ENCODE results near the gene IL4I1. TPM values are rescaled to one million over a fixed set of nuclear protein-coding genes. Genes with fewer than 3 reads are reported as not detected.

The IL4I1 gene
- polyA plus RNA-seq, 3 donors, result 3.2 to 3.5 (median 3.2) TPM

GRCh38 chr19:49866933-49867782, 29.5 kb downstream of the IL4I1 start, which contains the start of gene PNKP:
PNKP (minus strand) TSS chr19:49867576; CDS start chr19:49867204, 372 bp downstream.
- peak in 2 of 3 donors; percentile 82 to 88 for DNase-seq (ENCODE audit: low read depth in 3 of 3, low spot score in 2 of 3)

- DNase-seq (ENCODE audit: low read depth in 3 of 3, low spot score in 2 of 3), result no peak
Measured at GRCh38 chr19:49864890-49865289, 31.8 kb downstream of the IL4I1 start.

GRCh38 chr19:49863935-49864320, 32.8 kb downstream of the IL4I1 start:
- no peak for DNase-seq (ENCODE audit: low read depth in 3 of 3, low spot score in 2 of 3)

GRCh38 chr19:49863254-49863934, 33.3 kb downstream of the IL4I1 start:
- no peak for DNase-seq (ENCODE audit: low read depth in 3 of 3, low spot score in 2 of 3)

GRCh38 chr19:49862391-49863253, 34.1 kb downstream of the IL4I1 start:
- DNase-seq (ENCODE audit: low read depth in 3 of 3, low spot score in 2 of 3), result no peak

GRCh38 chr19:49861541-49862378, 34.9 kb downstream of the IL4I1 start:
- no peak for DNase-seq (ENCODE audit: low read depth in 3 of 3, low spot score in 2 of 3)

GRCh38 chr19:49861107-49861506, 35.6 kb downstream of the IL4I1 start:
- DNase-seq (ENCODE audit: low read depth in 3 of 3, low spot score in 2 of 3), result no peak

- no peak for DNase-seq (ENCODE audit: low read depth in 3 of 3, low spot score in 2 of 3)
Measured at GRCh38 chr19:49860336-49861102, 36.2 kb downstream of the IL4I1 start.

GRCh38 chr19:49859682-49860335, 36.9 kb downstream of the IL4I1 start:
- DNase-seq (ENCODE audit: low read depth in 3 of 3, low spot score in 2 of 3), result no peak

- DNase-seq (ENCODE audit: low read depth in 3 of 3, low spot score in 2 of 3), result no peak
Measured at GRCh38 chr19:49858088-49858985, 38.4 kb downstream of the IL4I1 start.

GRCh38 chr19:49857838-49858087, 38.9 kb downstream of the IL4I1 start:
- DNase-seq (ENCODE audit: low read depth in 3 of 3, low spot score in 2 of 3), result no peak

- DNase-seq (ENCODE audit: low read depth in 3 of 3, low spot score in 2 of 3), result no peak
Measured at GRCh38 chr19:49857061-49857837, 39.4 kb downstream of the IL4I1 start.

- DNase-seq (ENCODE audit: low read depth in 3 of 3, low spot score in 2 of 3), result no peak
Measured at GRCh38 chr19:49856574-49857021, 40.1 kb downstream of the IL4I1 start.

GRCh38 chr19:49855676-49856573, 40.8 kb downstream of the IL4I1 start:
- DNase-seq (ENCODE audit: low read depth in 3 of 3, low spot score in 2 of 3), result no peak

GRCh38 chr19:49855277-49855675, 41.4 kb downstream of the IL4I1 start:
- DNase-seq (ENCODE audit: low read depth in 3 of 3, low spot score in 2 of 3), result no peak

Data from right renal cortex interstitium (tissue), 3 donors.